ENCODE measurements around the gene CORT.

The CORT gene

GRCh38 chr1:10479296-10479695, 29.5 kb downstream of the CORT start:
- H3K27ac Mint-ChIP-seq: no peak overlapping the region
- H3K36me3 Mint-ChIP-seq: peaks cover 5% of the 10 kb centered on the region
- H3K4me3 Mint-ChIP-seq: no peak overlapping the region
- no peak for ATAC-seq
- no peaks in the 10 kb centered on the region for H3K9me3 Mint-ChIP-seq
- no peaks in the 10 kb centered on the region for H3K27me3 Mint-ChIP-seq
- peaks cover 29% of the 10 kb centered on the region for H3K4me1 Mint-ChIP-seq

- Mint-ChIP-seq H3K4me3 (no peak overlapping the region), H3K9me3 (no peaks in the 10 kb centered on the region), H3K27ac (no peak overlapping the region), H3K36me3 (peaks cover 12% of the 10 kb centered on the region), H3K4me1 (peaks cover 24% of the 10 kb centered on the region), H3K27me3 (no peaks in the 10 kb centered on the region)
- ATAC-seq: no peak
Observed at GRCh38 chr1:10480614-10481013, 30.8 kb downstream of the CORT start.

- H3K36me3 Mint-ChIP-seq: peaks cover 28% of the 10 kb centered on the region
- peaks cover 13% of the 10 kb centered on the region for H3K4me1 Mint-ChIP-seq
- ATAC-seq: no peak
- no peaks in the 10 kb centered on the region for H3K9me3 Mint-ChIP-seq
- no peak overlapping the region for H3K27ac Mint-ChIP-seq
- H3K27me3 Mint-ChIP-seq: no peaks in the 10 kb centered on the region
- H3K4me3 Mint-ChIP-seq: no peak overlapping the region
Observed at GRCh38 chr1:10484521-10484920, 34.7 kb downstream of the CORT start.

- H3K4me3 Mint-ChIP-seq: peak overlapping the region; percentile 17
Observed at GRCh38 chr1:10489291-10490055, 39.6 kb downstream of the CORT start.

GRCh38 chr1:10490286-10490970, 40.6 kb downstream of the CORT start:
- H3K27ac Mint-ChIP-seq: no peak overlapping the region
- no peaks in the 10 kb centered on the region for H3K27me3 Mint-ChIP-seq
- no peak for ATAC-seq
- H3K4me1 Mint-ChIP-seq: peaks cover 38% of the 10 kb centered on the region
- no peak overlapping the region for H3K4me3 Mint-ChIP-seq
- H3K36me3 Mint-ChIP-seq: peaks cover 26% of the 10 kb centered on the region
- H3K9me3 Mint-ChIP-seq: no peaks in the 10 kb centered on the region

More at GRCh38 chr1:10489291-10490055, 39.6 kb downstream of the CORT start:
- peak overlapping the region; percentile 45 for H3K27ac Mint-ChIP-seq
- H3K4me1 Mint-ChIP-seq: peaks cover 34% of the 10 kb centered on the region
- peak; percentile 59 for ATAC-seq
- H3K9me3 Mint-ChIP-seq: no peaks in the 10 kb centered on the region
- H3K36me3 Mint-ChIP-seq: peaks cover 33% of the 10 kb centered on the region
- H3K27me3 Mint-ChIP-seq: no peaks in the 10 kb centered on the region

GRCh38 chr1:10494418-10494753, 44.6 kb downstream of the CORT start:
- ATAC-seq: no peak
- peak overlapping the region; percentile 81 for H3K27ac Mint-ChIP-seq
- H3K4me1 Mint-ChIP-seq: peaks cover 50% of the 10 kb centered on the region
- H3K27me3 Mint-ChIP-seq: no peaks in the 10 kb centered on the region
- H3K36me3 Mint-ChIP-seq: peaks cover 11% of the 10 kb centered on the region
- H3K4me3 Mint-ChIP-seq: peak overlapping the region; percentile 80
- no peaks in the 10 kb centered on the region for H3K9me3 Mint-ChIP-seq

GRCh38 chr1:10494754-10495474, 45.1 kb downstream of the CORT start:
- ATAC-seq: peak; percentile 97
- Mint-ChIP-seq H3K36me3 (peaks cover 6% of the 10 kb centered on the region), H3K4me1 (peaks cover 45% of the 10 kb centered on the region), H3K9me3 (no peaks in the 10 kb centered on the region), H3K27me3 (no peaks in the 10 kb centered on the region), H3K4me3 (peak overlapping the region; percentile 80), H3K27ac (peak overlapping the region; percentile 81)

GRCh38 chr1:10495475-10495817, 45.6 kb downstream of the CORT start:
- ATAC-seq: no peak
- peak overlapping the region; percentile 80 for H3K4me3 Mint-ChIP-seq
- peak overlapping the region; percentile 81 for H3K27ac Mint-ChIP-seq
- no peaks in the 10 kb centered on the region for H3K27me3 Mint-ChIP-seq
- peaks cover 43% of the 10 kb centered on the region for H3K4me1 Mint-ChIP-seq
- peaks cover 5% of the 10 kb centered on the region for H3K36me3 Mint-ChIP-seq
- H3K9me3 Mint-ChIP-seq: no peaks in the 10 kb centered on the region

- H3K4me1 Mint-ChIP-seq: peaks cover 43% of the 10 kb centered on the region
- peak overlapping the region; percentile 80 for H3K4me3 Mint-ChIP-seq
- H3K27ac Mint-ChIP-seq: peak overlapping the region; percentile 81
- no peak for ATAC-seq
- peaks cover 5% of the 10 kb centered on the region for H3K36me3 Mint-ChIP-seq
- H3K27me3 Mint-ChIP-seq: no peaks in the 10 kb centered on the region
- no peaks in the 10 kb centered on the region for H3K9me3 Mint-ChIP-seq
Observed at GRCh38 chr1:10495952-10496351, 46.1 kb downstream of the CORT start.

GRCh38 chr1:10497109-10497508, 47.3 kb downstream of the CORT start:
- ATAC-seq: no peak
- H3K27me3 Mint-ChIP-seq: no peaks in the 10 kb centered on the region
- no peak overlapping the region for H3K27ac Mint-ChIP-seq

GRCh38 chr1:10498231-10498630, 48.4 kb downstream of the CORT start:
- no peak for ATAC-seq
- H3K27me3 Mint-ChIP-seq: no peaks in the 10 kb centered on the region
- no peak overlapping the region for H3K27ac Mint-ChIP-seq
- no peaks in the 10 kb centered on the region for H3K36me3 Mint-ChIP-seq
- peaks cover 43% of the 10 kb centered on the region for H3K4me1 Mint-ChIP-seq
- no peak overlapping the region for H3K4me3 Mint-ChIP-seq
- no peaks in the 10 kb centered on the region for H3K9me3 Mint-ChIP-seq

More at GRCh38 chr1:10497109-10497508, 47.3 kb downstream of the CORT start:
- Mint-ChIP-seq H3K9me3 (no peaks in the 10 kb centered on the region), H3K4me3 (no peak overlapping the region), H3K4me1 (peaks cover 46% of the 10 kb centered on the region), H3K36me3 (peaks cover 5% of the 10 kb centered on the region)

All from stimulated activated memory B cell treated with anti-CD40 and anti-IgM and Interleukin-4, amounts not matched to agents 10 μg/mL and 1 μg/mL and 100 μg/mL, for 72 hours (primary cell).